Measurements from ENCODE around the gene MLEC. TPM values are rescaled to one million over a fixed set of nuclear protein-coding genes. Genes with fewer than 3 reads are reported as not detected.
A peak's percentile ranks its signal among the peaks of the same experiment; 100 is the strongest.

The MLEC gene
- total and polyA plus RNA-seq, 9 of the 15 experiments (the other 6 are each of a cell fraction or from before 2014, with no cell fraction given): 18.5 to 108 (median 57.8) TPM

GRCh38 chr12:120656008-120656407, 30.9 kb upstream of the MLEC start:
- Histone ChIP-seq H3K9ac (ENCODE audit: insufficient read depth in 1 of 2, low read depth in 2 of 2, low read length in 2 of 2) (0 out of 4 replicates have a peak overlapping the region, but pooled peaks of 1 of the 2 experiments have one; percentile 15), H4K20me1 (replicated peaks; ENCODE audit: control insufficient read depth, insufficient read depth, low read length) (no peaks in the 10 kb centered on the region; the same call in 1 of the 2 replicates), H3K4me1 (replicated peaks in 1 of 2; ENCODE audit: control insufficient read depth in 2 of 2, insufficient read depth in 2 of 2, low read length in 2 of 2) (peaks cover 0 to 5% of the 10 kb centered on the region in 2 experiments; a peak in 2 of 5 replicates), H3K9me3 (replicated peaks; ENCODE audit: control insufficient read depth, insufficient read depth, low read depth, low read length) (no peaks in the 10 kb centered on the region), H3K9me1 (ENCODE audit: control insufficient read depth, insufficient read depth, low read length) (no peaks in the 10 kb centered on the region), H3K36me3 (ENCODE audit: control insufficient read depth, insufficient read depth, low read length) (no peaks in the 10 kb centered on the region), H3K4me2 (ENCODE audit: insufficient read depth, low read length) (no peak overlapping the region), H3K79me2 (ENCODE audit: control insufficient read depth, insufficient read depth, low read length) (no peaks in the 10 kb centered on the region), H3K27me3 (ENCODE audit: control insufficient read depth in 2 of 2, insufficient read depth in 2 of 2, low read length in 2 of 2) (peaks cover 53 to 94% of the 10 kb centered on the region in 2 experiments), H3K4me3 (no peak overlapping the region), H2AFZ (ENCODE audit: low read depth, low read length) (no peak overlapping the region), H3K27ac (ENCODE audit: extremely low read depth, low read depth, low read length) (no peak overlapping the region)
- DNase-seq (ENCODE audit: extremely low read depth in 1 of 4, low spot score in 3 of 4) (peak; percentile 22 to 35 (median 30)), ATAC-seq (peak; percentile 72), FAIRE-seq (no peak)
- intact Hi-C loops (cut with micrococcal nuclease) (no loop called here), in situ Hi-C loops (cut with MboI) (loop anchor here (25.0 kb wide), 1 partner anchor 319 kb away; the partner anchor contains the start of gene PLA2G1B)
- POLR2A ChIA-PET: interaction anchor here (0.6 kb wide), 1 partner anchor 806 kb away, joined by 3 read pairs; no protein-coding TSS in a partner anchor
- BruUV-seq (replicated peaks): no TSS peak
- peak; percentile 62 to 65 for TF ChIP-seq NRF1 (conservative IDR thresholded peaks at IDR 0.05 in 1 of 2, IDR thresholded peaks at IDR 0.05 in 1 of 2)
- peak; percentile 61 for TF ChIP-seq MAFG (tag; conservative IDR thresholded peaks at IDR 0.05)
- TF ChIP-seq NFE2 (IDR thresholded peaks at IDR 0.05; ENCODE audit: low read depth): peak; percentile 77
- no peak for TF ChIP-seq MCM7 (IDR thresholded peaks at IDR 0.05)
- WGBS (ENCODE audit: insufficient coverage, low coverage, missing lambda C conversion rate): 6% methylated on average over 14 of the region's 14 CpGs
- CTCF ChIA-PET (ENCODE audit: low intra/inter-chr PET ratio): no interaction called here
